DMS 273 treated with DMSO at 0.1 percent for 48 hours (cell line): ENCODE data around the gene ELP5.

Source experiments
- DNase-seq: peaks from one replicate; lab custom pipeline; 2025; lab: John Stamatoyannopoulos, UW

ELP5 gene

DNA sequence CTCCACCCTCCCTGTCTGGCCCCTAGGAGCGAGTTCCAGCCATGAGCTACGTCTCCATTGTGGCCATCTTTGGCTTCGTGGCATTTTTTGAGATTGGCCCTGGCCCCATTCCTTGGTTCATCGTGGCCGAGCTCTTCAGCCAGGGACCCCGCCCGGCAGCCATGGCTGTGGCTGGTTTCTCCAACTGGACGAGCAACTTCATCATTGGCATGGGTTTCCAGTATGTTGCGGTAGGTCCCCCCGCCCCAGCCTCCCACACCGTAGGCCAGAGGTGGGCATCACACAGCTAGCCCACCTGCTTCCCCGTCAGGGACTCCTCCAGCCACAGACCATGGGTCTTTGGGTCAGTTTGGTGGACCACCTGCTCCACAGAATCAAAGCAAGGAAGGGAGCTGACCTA, 33.7 kb downstream of the ELP5 start:
- DNase-seq: no peak

DNA sequence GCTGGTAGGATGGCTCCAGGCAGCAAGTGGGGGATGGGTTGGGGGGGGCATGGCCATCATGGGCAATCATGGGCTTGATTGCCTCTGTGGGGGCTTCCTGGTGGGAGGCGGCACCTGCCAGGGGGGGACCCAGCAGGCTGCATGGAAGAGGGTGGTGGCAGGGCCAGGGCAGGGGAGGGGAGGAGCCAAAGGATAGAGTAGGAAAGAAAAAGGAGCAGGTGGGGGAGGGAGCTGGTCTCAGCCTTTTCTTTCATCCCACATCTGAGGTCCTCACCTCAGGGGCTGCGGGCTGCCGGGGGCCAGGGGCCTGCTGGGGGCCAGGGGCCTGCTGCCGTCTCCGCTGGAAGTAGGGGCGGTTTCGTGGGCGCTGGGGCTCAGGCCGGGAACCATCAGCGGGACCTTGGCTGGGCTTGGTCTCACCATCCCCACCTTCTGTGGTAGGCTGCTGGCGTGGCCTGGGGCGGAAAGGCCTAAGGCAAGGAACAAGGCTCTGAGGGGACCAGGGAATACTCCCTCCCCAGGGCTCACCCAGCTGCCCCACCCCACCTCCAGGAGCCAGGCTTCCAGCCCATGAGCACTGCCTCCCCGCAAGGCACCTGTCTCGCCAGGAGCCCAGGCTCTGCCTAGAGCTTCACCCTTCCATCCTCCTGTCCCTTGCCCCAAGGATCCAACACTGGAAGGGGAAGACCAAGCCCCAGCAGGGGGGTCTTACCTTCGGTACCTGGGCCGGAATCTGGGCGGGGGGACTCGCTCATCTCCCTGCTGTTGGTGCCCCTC, 37.4 kb downstream of the ELP5 start:
- no peak for DNase-seq

DNA sequence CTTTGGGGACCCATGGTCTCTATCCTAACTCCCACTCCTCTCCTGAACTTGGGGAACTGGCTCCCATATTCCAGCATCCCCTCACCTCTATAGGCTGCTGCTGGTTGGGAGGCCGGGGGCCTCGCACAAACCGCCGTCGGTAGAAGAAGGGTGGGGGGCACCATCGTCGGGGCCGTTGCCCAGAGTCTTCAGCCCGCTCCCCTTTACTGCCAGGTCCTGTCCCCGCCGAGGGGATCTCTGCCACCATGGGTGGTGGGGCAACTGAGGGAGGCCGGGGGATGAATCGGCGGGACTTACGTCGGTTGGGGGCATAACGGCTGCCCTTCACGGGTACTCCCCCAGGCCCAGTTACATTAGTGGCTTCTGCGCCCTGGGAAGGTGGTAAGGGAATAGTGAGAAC, 38.2 kb downstream of the ELP5 start:
- no peak for DNase-seq

DNA sequence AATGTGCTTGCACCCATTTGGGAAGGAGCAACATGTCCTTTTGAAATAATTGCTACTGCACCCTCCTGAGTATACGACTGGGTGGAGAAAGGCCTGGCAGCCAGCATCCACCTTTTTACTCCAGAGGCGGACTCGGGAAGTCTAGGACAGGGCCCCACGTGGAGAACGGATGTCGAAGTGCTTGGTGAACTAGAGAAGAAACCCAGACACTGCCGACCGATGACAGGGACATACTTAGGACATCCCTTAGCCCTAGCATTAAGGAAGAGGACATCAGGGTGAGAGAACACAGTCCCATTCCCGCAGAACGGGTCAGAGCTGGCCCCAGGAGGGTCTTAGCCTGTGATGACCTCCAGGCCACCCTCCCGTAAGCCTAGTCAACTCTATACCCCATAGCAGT, 38.7 kb downstream of the ELP5 start:
- no peak for DNase-seq

DNA sequence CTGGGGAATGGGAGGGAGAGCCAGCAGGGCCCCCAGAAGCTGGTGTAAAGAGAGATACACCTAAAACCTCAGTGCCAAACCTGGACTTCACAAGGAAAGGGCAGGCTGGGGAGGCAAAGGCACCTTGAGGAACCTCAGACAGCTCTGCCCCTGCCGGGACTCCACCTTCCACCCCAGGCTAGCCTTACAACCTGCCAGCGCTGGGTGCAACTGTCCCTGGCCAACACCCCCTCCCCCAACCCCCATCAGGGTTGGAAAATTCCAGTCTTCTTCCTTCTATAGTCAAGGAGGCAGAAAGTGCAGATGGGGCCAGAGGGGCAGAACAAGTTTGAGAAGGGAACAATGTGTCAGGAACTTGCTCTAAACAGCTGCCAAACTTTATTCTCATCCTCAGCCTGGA, 40.2 kb downstream of the ELP5 start:
- DNase-seq: no peak

DNA sequence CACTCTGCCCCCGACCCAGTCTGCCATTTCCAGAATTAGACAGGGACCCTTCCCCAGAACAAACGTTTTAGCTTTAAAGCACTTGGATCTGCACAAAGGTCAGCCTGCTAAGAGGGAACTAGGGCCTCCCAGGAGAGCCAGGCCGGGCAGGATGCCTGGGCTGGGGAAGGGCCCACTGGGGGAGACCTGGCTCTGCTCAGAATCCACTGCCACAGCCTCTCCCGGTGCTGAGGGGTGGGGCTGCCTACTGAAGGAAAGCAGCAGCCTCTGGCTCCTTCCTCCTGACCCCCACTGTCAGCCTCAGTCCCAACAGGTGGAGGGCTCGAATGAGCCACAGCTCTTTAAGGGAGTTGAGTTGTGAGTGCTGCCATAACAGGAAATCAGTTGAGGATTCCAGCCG, 40.7 kb downstream of the ELP5 start:
- DNase-seq: no peak

DNA sequence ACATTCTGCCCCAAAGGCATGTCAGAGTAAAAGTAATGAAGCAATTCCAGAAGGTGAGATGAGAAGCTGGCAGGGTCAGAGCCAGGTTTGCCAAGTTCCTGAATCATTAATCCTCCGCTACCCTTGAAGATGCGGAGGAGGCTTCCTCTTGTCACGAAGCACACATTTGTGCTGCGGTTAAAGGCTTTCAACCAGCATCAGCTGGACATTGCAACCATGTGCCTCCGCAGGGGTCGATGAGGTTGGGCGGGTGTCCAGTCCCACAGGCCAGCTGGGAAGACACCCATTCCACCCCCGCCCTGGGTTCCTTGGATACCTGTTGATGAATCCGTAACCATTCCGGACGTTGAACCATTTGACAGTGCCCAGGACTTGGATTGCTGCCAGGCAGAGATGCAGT, 41.1 kb downstream of the ELP5 start:
- DNase-seq: no peak

DNA sequence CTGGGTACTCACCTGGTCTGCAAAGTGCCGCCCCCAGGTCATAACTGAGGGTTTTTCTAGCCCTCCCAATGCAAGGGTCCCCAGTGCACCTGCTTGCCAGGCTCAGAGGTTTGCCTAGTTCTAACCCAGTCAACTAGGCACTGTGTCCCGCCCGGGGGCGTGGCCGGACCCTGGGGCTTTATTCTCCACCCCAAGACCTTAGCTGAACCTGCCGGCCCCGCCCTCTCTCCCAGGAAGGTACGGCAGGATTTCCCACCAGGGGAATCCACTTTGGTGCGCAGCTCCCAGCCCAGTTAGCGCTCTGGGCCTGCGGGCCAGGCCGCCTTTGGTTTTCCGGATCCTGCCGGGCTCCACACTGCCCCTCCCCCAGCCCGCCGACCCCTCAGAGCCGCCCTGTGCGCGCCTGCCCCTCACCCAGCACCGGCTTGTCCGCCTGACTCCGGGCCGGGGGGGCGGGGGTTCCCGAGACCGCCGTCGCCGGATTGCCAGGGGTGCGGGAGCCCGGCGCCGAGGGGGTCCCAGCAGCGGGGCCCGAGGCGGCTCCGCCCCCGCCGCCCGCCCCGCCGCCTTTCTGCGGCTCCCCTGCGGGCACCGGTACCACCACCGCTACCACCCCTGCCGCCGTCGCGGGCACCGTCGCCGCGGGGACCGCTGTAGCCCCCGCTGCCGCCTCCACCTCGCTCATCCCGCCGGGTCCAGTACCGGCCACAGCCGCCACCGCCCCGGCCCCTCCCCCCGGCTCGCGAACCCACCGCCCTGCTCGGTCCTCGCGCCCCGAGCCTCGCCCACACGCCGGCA, 42.0 kb downstream of the ELP5 start:
- DNase-seq: no peak

DNA sequence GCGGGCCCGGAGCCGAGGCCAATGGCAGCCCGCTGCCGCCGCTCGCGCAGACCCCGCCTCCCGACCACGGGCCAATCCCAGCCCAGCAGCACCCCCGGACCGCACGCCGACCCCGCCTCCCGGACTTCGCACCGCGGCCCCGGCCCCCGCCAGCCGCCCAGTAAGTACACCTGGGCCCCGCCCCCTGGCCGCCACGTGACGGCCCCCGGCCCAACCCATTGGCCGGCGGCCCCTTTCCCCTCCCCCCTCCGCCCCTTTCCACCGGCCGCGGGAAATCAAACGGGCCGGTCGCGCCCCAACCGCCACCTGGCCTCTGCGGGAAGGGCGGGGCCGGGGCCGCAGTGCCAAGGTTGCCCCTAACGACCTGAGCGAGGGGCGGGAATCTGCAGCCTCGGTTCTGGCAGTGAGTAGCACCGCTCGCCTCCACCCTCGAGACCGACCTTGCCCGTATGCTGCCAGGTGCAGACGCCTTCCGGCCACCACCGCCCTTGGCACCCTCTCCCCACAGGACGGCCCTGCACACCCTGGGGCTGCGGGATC, 42.7 kb downstream of the ELP5 start, which contains the start of gene YBX2:
Gene YBX2 (minus strand): TSS at position 26 of the 540 bp plus-strand sequence. CDS start 139 bp downstream, outside the sequence.
- no peak for DNase-seq

DNA sequence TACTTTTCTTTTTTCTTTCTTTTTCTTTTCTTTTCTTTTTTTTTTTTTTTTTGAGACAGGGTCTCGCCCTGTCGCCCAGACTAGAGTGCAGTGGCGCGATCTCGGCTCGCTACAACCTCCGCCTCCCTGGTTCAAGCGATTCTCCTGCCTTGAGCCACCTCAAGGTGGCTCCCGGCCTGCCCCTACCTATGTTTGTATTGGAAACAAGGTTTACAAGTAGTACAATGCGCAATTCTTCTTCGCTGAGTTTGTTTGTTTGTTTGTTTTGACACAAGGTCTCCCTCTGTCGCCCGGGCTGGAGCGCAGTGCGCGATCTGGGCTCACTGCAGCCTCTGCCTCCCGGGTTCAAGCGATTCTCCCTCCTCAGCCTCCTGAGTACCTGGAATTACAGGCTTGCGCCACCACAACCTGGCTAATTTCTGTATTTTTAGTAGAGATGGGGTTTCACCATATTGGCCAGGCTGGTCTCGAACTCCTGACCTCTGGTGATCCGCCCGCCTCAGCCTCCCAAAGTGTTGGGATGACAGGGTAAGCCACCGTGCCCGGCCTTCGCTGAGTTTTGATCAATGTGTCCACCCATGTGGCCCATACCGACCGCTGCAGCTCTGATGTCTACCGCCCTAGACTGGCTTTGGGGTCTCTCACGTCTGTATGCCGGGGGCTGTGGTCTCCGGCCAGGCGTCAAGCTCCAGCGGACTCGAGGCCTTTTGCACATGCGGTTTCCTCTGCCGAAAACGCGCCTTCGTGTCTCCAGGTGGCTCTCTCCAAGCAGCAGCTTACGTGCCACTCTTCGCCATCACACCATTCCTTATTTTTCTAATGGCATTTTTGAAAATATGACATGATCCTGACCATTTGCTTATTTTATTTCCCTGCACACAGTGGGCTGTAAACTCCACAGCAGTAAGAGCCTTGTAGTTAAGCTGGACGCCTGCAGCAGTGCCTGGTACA, 43.5 kb downstream of the ELP5 start:
- DNase-seq: no peak

DNA sequence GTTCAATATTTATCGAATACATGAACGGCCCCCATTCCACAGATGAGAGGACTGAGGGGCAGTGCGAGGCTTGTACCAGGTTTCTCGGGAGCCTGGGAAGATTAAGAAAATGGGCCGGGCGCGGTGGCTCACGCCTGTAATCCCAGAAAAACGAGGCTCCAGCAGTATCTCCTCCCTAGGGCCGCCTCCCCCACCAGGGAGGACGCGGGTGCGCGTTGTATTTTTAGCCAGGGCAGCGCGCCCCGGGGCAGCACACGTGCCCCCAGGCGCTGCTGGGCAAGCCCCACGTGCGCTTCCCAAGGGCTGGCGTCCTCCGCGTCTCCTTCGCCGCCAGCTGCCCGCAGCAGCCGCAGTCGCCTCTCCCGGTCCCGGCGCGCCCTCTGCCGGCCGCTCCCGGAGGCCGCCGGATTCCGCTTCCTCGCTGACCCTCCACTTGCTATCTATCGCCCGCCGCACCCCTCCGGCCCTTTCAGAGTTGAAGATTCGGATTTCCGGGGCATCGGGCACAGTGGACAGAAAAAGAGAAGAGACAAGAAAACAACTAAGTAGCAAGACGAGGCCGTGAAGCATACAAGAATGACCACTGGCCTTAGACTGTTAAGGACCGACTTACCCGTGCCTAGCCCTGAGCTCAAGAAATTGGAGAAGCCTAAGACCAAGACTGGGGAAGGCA, 44.3 kb downstream of the ELP5 start:
- DNase-seq: peak; percentile 23

DNA sequence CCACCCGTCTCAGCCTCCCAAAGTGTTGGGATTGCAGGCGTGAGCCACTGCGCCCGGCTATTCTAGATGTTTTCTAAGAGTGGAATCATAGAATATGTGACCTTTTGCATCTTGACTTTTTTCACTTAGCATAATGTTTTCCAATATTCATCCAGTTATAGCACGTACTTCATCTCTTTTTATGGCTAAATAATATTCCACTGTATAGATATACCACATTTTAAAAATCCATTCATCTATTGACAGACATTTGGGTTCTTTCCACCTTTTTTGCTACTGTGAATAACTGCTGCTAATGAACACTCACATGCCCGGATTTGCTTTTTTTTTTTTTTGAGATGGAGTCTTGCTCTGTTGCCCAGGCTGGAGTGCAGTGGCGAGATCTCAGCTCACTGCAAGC, 52.2 kb downstream of the ELP5 start:
- no peak for DNase-seq

DNA sequence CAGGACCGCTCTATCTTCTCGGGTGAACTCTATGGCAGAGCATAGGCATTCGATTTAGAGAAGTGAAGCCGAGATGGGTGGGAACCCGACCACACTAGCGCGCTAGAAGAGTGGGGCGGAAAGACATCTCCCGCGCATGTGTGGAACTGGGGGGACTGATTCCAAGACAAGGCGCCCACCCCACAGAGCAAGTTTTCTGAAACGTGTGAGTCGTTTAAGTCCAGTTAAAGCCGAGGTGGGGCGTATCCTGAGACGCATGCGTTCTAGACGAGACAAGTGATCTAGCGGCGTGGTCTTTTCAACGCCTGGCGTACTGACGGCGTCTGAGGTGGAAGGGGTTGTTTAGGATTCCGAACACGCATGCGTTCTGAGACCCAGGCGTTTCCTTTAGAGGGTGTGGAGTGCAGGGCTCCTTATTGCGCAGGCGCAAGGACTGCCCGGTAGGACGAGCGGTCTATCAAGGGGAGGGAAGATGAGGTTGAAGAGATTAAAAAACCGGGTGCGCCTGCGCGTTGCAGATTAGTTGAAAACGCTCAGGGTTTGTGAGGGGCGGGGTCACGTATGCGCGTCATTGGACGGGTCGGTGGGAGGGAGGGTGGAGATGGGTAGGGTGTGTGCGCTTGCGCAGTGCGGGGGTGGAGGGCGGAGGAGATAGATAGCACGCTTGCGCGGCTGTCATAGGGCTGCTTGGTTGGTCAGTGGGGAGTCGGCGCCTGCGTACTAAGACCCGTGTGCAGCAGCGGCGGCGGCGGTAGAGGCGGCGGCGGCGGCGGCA, 55.1 kb downstream of the ELP5 start, which contains the start of gene EIF5A:
Gene EIF5A (plus strand): TSS at position 718 of the 775 bp plus-strand sequence. CDS start 2,008 bp downstream, outside the sequence.
- DNase-seq: peak; percentile 97

DNA sequence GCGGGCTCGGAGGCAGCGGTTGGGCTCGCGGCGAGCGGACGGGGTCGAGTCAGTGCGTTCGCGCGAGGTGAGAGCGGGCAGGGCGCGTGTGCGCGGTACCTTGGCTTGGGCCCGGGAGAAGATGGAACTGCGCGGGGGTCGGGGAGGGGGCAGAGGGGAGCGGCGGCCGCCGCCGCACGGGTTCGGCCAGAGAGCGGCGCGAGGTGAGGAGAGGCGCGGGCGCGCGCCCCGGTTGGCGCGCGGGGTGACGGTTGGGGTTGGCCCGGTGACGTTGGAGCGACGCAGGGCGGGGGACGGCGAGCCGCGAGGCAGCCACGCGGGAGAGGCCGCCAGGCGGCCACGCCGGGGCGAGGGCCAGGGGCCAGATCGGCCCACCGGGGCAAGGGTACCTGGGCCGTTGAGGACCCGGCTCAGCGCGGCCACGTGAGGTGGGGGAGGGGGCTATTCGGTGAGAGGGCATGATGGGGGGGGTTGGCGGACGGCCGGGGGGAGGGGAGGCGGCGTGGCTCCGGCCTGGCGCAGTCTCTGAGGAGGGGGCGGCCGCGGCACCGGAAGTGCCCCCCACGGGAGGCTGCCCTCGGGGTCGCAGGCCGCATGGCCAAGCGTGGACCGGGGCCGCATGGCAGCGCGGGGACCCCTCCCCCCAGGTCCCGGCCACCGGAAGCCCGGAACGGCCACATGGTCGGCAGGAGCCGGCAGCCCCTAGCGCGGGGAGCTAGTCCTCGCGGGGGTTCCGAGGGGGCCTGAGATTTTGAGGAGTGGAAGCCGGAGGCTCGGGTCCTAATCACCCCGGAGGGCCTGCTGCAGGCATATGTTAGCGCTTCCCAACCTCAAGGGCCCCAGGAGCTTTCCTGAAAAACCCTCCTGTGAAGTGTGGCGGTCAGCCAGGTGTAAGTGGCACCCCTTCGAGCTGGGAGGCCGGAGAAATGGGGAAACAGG, 55.9 kb downstream of the ELP5 start:
- no peak for DNase-seq

DNA sequence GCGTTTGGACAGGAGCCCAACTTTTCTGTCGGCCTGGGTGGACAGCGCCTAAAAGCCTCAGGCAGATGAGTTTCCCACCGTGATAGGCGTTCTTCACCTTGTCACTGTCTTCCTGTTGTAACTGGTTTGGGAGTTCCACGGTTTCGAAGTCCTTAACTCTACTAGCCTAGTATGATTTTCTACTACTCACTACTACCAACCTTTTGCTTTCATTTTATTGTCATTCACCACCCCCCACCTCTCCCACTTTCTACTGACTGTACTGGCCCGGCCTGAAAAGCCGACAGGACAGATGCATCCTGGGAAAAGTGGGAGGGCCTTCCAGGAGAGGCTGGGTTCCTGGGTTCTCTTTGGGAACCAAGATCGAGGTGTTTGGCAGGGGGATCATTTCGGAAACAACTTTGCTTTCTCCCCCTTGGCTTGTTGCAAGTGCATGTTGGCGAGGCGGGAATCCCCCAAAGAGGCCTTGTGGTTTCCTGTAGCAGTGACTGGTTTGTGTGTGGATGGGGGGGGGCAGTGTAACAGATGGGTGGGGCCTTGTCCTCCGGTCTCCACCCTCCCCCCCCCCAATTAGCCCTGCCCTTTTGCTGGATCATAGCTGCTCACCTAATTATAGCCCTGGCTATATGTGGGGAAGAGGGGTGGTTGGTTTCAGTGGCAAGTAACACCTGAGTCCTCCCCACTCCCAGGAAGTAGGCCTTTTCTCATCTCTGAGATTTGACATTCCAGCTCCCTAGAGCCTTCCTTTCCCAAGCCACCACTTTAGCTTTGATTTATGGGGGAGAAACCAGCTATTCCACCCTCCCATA, 56.8 kb downstream of the ELP5 start:
- DNase-seq: peak; percentile 19
